ENCODE results near the gene IMP4.

DNA sequence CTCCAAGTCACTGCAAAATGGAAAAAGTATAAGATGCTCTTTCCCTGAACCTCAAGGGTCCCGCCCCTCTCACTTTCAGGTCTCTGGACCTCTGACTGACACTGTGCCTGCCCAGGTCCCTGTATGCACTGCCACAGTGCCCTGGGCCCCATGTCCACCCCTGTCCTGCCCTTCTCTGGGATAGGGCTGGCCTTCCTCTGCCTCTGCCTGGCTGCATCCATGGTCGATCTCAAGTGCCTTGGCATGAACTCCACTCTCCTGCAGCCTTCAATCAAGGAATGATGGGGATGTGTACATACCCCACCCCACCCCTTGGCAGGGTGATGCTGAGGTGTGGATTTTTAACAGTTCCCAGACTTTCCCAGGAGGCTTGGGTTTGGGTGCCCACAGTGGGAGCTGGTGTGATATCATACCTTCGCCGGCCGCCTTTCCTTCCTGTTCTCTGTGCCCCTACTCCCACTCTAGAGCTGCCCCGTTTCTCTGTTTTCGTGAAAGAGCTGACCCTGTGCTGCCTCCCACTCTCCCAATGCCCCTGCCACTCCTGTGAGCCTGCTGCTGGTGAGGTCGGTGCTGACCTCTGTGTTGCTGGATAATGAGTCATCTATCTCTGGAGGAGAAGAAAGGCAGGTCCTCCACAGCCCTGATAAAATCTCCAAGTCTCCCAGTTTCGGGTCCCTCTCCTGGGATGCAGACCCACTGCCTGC, 32.0 kb downstream of the IMP4 start:
- TF ChIP-seq, protein P1, sequence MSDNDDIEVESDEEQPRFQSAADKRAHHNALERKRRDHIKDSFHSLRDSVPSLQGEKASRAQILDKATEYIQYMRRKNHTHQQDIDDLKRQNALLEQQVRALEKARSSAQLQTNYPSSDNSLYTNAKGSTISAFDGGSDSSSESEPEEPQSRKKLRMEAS (IDR thresholded peaks at IDR 0.05; ENCODE audit: low read depth, low read length) = no peak
- no peak for TF ChIP-seq JUNB (IDR thresholded peaks at IDR 0.05)

Measured in GM12878 (cell line).